HCT116 (cell line): ENCODE measurements around the gene RPS28. TPM values are rescaled to one million over a fixed set of nuclear protein-coding genes. Genes with fewer than 3 reads are reported as not detected.

ENCODE experiments used
- ATAC-seq: fragments of 200-7000 bp; cut with Tn5 transposase; 2 replicates; pipeline ENCODE4 v1.9.1; 2020; ENCODE audit warnings: mild to moderate bottlenecking, moderate library complexity
- BruUV-seq: library from RNA; stranded (reverse); fragments of 400-500 nt; replicated peaks from 2 replicates; lab custom pipeline; 2021; lab: Mats Ljungman, UMichigan
- CTCF ChIA-PET: fragments of 300-600 bp; sonication (Branson Sonifier 250); formaldehyde crosslinking; loops from one replicate; lab custom pipeline; 2021; ENCODE audit warnings: antibody characterized with exemption; lab: Charles Lee
- POLR2A ChIA-PET: fragments of 300-600, 350-600 bp; sonication (Branson Sonifier 250); formaldehyde crosslinking; loops from one replicate; lab custom pipeline; 2021; ENCODE audit warnings: antibody characterized with exemption; lab: Charles Lee
- RAD21 ChIA-PET, 2 experiments: fragments of 300-600 bp; sonication (Branson Sonifier 250); formaldehyde crosslinking; loops; one replicate each; lab custom pipeline; 2023; ENCODE audit warnings: low total read pairs in 2 of 2; ENCODE audit not compliant: uncharacterized antibody in 2 of 2, unreplicated experiment in 2 of 2, low non-redundant PET in 1 of 2; lab: Charles Lee
- DNase-seq: peaks from one replicate; pipeline ENCODE4 v3.0.0-alpha.2; 2010; ENCODE audit warnings: low read depth, low spot score
- H2AFZ ChIP-seq: fragments of 200-600 bp; shearing (Covaris generic), sonication (generic); 2 replicates; pipeline ENCODE4 v1.6.1; 2017; ENCODE audit warnings: low read depth, mixed run types, mixed read lengths, antibody characterized with exemption, low read length; ENCODE audit not compliant: poor library complexity, severe bottlenecking
- H3K27ac ChIP-seq: 2 replicates; pipeline ENCODE4 v1.5.1; 2012; ENCODE audit warnings: low read depth, low read length
- H3K27me3 ChIP-seq: fragments of 200-600 bp; sonication (generic); 2 replicates; pipeline ENCODE4 v1.6.1; 2016; ENCODE audit warnings: mixed run types, low read length, mixed read lengths; ENCODE audit not compliant: insufficient read depth
- H3K36me3 ChIP-seq, 2 experiments: fragments of 200-500 bp in 1 of 2; fragments of 200-600 bp in 1 of 2; sonication (Bioruptor generic) in 1 of 2; sonication (generic) in 1 of 2; 2 replicates each; pipeline versions ENCODE4 v1.5.1 to v1.6.1; 2014 to 2016; ENCODE audit warnings: low read length in 2 of 2, inconsistent platforms in 1 of 2, mixed read lengths in 1 of 2, mixed run types in 1 of 2; ENCODE audit not compliant: insufficient read depth in 2 of 2, control insufficient read depth in 1 of 2
- H3K4me1 ChIP-seq, 2 experiments: fragments of 200-600 bp in 1 of 2; sonication (generic) in 1 of 2; 2 replicates each; pipeline versions ENCODE4 v1.5.1 to v1.6.1; 2012 to 2017; ENCODE audit warnings: low read length in 2 of 2, inconsistent platforms in 1 of 2, mild to moderate bottlenecking in 1 of 2, mixed read lengths in 1 of 2, mixed run types in 1 of 2, moderate library complexity in 1 of 2; ENCODE audit not compliant: insufficient read depth in 2 of 2, control insufficient read depth in 1 of 2
- H3K4me2 ChIP-seq: fragments of 200-600 bp; sonication (generic); 2 replicates; pipeline ENCODE4 v1.6.1; 2017; ENCODE audit warnings: mixed run types, low read length, mixed read lengths
- H3K4me3 ChIP-seq, 2 experiments: fragments of 200-600 bp in 1 of 2; sonication (generic) in 1 of 2; replicated peaks in 1 of 2; 2 replicates each; pipeline ENCODE4 v1.5.1; 2011 to 2016; ENCODE audit warnings: low read length in 2 of 2, control low read depth in 1 of 2, low read depth in 1 of 2, mild to moderate bottlenecking in 1 of 2, mixed read lengths in 1 of 2, mixed run types in 1 of 2
- H3K79me2 ChIP-seq: fragments of 200-600 bp; sonication (generic); 2 replicates; pipeline ENCODE4 v1.6.1; 2017; ENCODE audit warnings: mild to moderate bottlenecking, mixed run types, low read length, moderate library complexity, mixed read lengths; ENCODE audit not compliant: insufficient read depth
- H3K9ac ChIP-seq: fragments of 200-600 bp; sonication (generic); 2 replicates; pipeline ENCODE4 v1.6.1; 2016; ENCODE audit warnings: low read length, mixed read lengths
- H3K9me2 ChIP-seq: fragments of 200-600 bp; sonication (generic), shearing (Covaris generic); 2 replicates; pipeline ENCODE4 v1.6.1; 2017; ENCODE audit warnings: mixed run types, mild to moderate bottlenecking, moderate library complexity; ENCODE audit not compliant: insufficient read depth
- H3K9me3 ChIP-seq, 2 experiments: fragments of 200-500 bp in 1 of 2; fragments of 200-600 bp in 1 of 2; sonication (Bioruptor generic) in 1 of 2; sonication (generic) in 1 of 2; 2 replicates each; pipeline ENCODE4 v1.6.1; 2014 to 2017; ENCODE audit warnings: low read length in 2 of 2, mixed read lengths in 2 of 2, inconsistent platforms in 1 of 2, low read depth in 1 of 2, mild to moderate bottlenecking in 1 of 2, mixed run types in 1 of 2, moderate library complexity in 1 of 2; ENCODE audit not compliant: control insufficient read depth in 1 of 2, insufficient read depth in 1 of 2
- H4K20me1 ChIP-seq: fragments of 200-600 bp; sonication (generic), shearing (Covaris generic); 2 replicates; pipeline ENCODE4 v1.6.1; 2017; ENCODE audit warnings: mixed run types, mild to moderate bottlenecking, moderate library complexity; ENCODE audit not compliant: insufficient read depth
- EGR1 ChIP-seq: IDR thresholded peaks from 2 replicates; pipeline ENCODE4 v1.6.1; 2012; ENCODE audit warnings: low read depth
- FOSL1 ChIP-seq: IDR thresholded peaks from 2 replicates; pipeline ENCODE4 v1.6.1; 2012; ENCODE audit warnings: low read depth
- JUND ChIP-seq: IDR thresholded peaks from 2 replicates; pipeline ENCODE4 v1.6.1; 2012
- RAD21 ChIP-seq: IDR thresholded peaks from 2 replicates; pipeline ENCODE4 v1.6.1; 2012; ENCODE audit warnings: low read depth, mild to moderate bottlenecking
- SIN3A ChIP-seq: IDR thresholded peaks from 2 replicates; pipeline ENCODE4 v1.6.1; 2012; ENCODE audit warnings: low read depth
- intact Hi-C: fragments of 100-400 bp; cut with micrococcal nuclease; formaldehyde crosslinking; loops from 2 replicates; pipeline ENCODE4 v1.10.0; 2022
- total RNA-seq: library from RNA; stranded (reverse); gene quantifications from one replicate; pipeline ENCODE4 v1.2.1, GENCODE V29; 2021; ENCODE audit not compliant: unreplicated experiment
- TF ChIP-seq, protein P1 (sequence below): IDR thresholded peaks from 2 replicates; pipeline ENCODE4 v1.6.1; 2012
- TF ChIP-seq, protein P2 (sequence below): IDR thresholded peaks from 2 replicates; pipeline ENCODE4 v1.6.1; 2012; ENCODE audit warnings: low read depth

Gene RPS28
- total RNA-seq, 1 experiment from 2014 or later = 2,379 TPM

DNA sequence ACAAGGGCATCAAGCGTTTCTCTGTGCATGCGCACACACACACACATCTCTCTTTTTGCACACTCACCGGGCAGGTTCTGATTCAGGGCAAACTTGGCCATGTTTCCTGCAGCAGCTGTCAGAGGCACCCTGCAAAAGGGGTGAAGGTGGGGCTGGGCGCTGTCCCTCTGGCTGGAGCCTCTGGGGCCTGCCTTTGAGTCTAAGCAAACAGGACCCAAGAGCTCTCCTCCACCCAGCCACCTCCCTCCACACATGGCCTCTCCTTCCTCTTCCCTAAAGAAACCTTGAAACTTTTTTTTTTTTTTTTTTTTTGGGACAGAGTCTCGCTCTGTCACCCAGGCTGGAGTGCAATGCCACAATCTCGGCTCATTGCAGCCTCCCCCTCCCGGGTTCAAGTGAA, 16.4 kb downstream of the RPS28 start:
- no peaks in the 10 kb centered on the region for H3K9me2 ChIP-seq
- POLR2A ChIA-PET = interaction anchor here (0.6 kb wide), 2 partner anchors 12 to 15 kb away, joined by 3 to 4 read pairs; no protein-coding TSS in a partner anchor
- no peak for TF ChIP-seq EGR1
- TF ChIP-seq, protein P1, sequence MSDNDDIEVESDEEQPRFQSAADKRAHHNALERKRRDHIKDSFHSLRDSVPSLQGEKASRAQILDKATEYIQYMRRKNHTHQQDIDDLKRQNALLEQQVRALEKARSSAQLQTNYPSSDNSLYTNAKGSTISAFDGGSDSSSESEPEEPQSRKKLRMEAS = no peak
- TF ChIP-seq, protein P2, sequence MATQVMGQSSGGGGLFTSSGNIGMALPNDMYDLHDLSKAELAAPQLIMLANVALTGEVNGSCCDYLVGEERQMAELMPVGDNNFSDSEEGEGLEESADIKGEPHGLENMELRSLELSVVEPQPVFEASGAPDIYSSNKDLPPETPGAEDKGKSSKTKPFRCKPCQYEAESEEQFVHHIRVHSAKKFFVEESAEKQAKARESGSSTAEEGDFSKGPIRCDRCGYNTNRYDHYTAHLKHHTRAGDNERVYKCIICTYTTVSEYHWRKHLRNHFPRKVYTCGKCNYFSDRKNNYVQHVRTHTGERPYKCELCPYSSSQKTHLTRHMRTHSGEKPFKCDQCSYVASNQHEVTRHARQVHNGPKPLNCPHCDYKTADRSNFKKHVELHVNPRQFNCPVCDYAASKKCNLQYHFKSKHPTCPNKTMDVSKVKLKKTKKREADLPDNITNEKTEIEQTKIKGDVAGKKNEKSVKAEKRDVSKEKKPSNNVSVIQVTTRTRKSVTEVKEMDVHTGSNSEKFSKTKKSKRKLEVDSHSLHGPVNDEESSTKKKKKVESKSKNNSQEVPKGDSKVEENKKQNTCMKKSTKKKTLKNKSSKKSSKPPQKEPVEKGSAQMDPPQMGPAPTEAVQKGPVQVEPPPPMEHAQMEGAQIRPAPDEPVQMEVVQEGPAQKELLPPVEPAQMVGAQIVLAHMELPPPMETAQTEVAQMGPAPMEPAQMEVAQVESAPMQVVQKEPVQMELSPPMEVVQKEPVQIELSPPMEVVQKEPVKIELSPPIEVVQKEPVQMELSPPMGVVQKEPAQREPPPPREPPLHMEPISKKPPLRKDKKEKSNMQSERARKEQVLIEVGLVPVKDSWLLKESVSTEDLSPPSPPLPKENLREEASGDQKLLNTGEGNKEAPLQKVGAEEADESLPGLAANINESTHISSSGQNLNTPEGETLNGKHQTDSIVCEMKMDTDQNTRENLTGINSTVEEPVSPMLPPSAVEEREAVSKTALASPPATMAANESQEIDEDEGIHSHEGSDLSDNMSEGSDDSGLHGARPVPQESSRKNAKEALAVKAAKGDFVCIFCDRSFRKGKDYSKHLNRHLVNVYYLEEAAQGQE = no peak
- TF ChIP-seq FOSL1 = no peak
- no peak for TF ChIP-seq RAD21

DNA sequence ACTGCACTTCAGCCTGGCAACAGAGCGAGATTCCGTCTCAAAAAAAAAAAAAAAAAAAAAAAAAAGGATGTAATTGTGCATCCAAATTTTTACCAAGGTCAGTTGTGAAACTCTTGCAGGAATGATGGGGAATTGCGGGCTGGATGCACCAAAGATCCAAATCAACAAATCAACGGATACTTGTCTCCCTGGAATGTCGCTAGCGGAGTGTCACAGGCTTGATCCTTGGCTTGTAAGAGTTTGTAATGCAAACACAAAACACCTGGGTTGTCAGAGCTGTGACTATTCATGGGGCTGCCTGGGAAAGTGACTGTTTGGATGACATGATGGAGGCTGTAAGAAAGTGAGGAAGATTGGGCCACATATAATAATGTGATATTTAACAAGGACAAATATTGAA, 17.5 kb downstream of the RPS28 start:
- no peaks in the 10 kb centered on the region for H3K9me2 ChIP-seq
- no peak for TF ChIP-seq SIN3A
- no peak for TF ChIP-seq JUND
- no peak overlapping the region for H3K27ac ChIP-seq
- DNase-seq = no peak
- no peaks in the 10 kb centered on the region for H3K27me3 ChIP-seq
- peaks cover 6% of the 10 kb centered on the region for H3K79me2 ChIP-seq
- no peaks in the 10 kb centered on the region for H3K9me3 ChIP-seq
- peaks cover 19 to 40% of the 10 kb centered on the region in 2 experiments for H3K4me1 ChIP-seq
- intact Hi-C loops = loop anchor here (10.0 kb wide), 1 partner anchor 184 kb away; no protein-coding TSS in a partner anchor
- CTCF ChIA-PET = no interaction called here
- no peaks in the 10 kb centered on the region for H3K36me3 ChIP-seq
- ATAC-seq = no peak
- POLR2A ChIA-PET = no interaction called here
- no peak overlapping the region for H2AFZ ChIP-seq
- RAD21 ChIA-PET = no interaction called here
- no peaks in the 10 kb centered on the region for H4K20me1 ChIP-seq
- BruUV-seq = no TSS peak
- no peak overlapping the region for H3K4me3 ChIP-seq
- H3K4me2 ChIP-seq = no peak overlapping the region
- no peak overlapping the region for H3K9ac ChIP-seq

More for the DNA sequence above, 16.4 kb downstream of the RPS28 start:
- BruUV-seq = no TSS peak
- Histone ChIP-seq H3K27me3 (no peaks in the 10 kb centered on the region), H3K9ac (no peak overlapping the region), H3K4me2 (peak overlapping the region; percentile 32), H2AFZ (no peak overlapping the region), H3K27ac (no peak overlapping the region), H3K4me3 (no peak overlapping the region), H3K9me3 (no peaks in the 10 kb centered on the region), H3K4me1 (peaks cover 18 to 33% of the 10 kb centered on the region in 2 experiments), H4K20me1 (no peaks in the 10 kb centered on the region), H3K36me3 (no peaks in the 10 kb centered on the region), H3K79me2 (peaks cover 15% of the 10 kb centered on the region)
- RAD21 ChIA-PET = no interaction called here
- ATAC-seq (no peak), DNase-seq (no peak)
- intact Hi-C loops = loop anchor here (10.0 kb wide), 1 partner anchor 183 kb away; no protein-coding TSS in a partner anchor
- CTCF ChIA-PET = interaction anchor here (1.6 kb wide), 1 partner anchor 16 kb away, joined by 3 read pairs; no protein-coding TSS in a partner anchor
